SK-N-SH (cell line): Measurements from ENCODE around the gene CPA3. TPM values are rescaled to one million over a fixed set of nuclear protein-coding genes. Genes with fewer than 3 reads are reported as not detected.

Experiments
- CTCF ChIA-PET: fragments of 300-600, 350-600 bp; formaldehyde crosslinking; extraction: SDS; loops from one replicate; lab custom pipeline; 2021; lab: Yijun Ruan, JAX
- POLR2A ChIA-PET: fragments of 350-600 bp; sonication (Branson Sonifier 250); formaldehyde crosslinking; extraction: SDS; loops from one replicate; lab custom pipeline; 2020; ENCODE audit warnings: antibody characterized with exemption, inconsistent platforms; lab: Yijun Ruan, JAX
- DNase-seq: peaks from one replicate; pipeline ENCODE4 v3.0.0; 2012
- H2AFZ ChIP-seq: fragments of 200-600 bp; sonication (generic); 2 replicates; pipeline ENCODE4 v1.8.1; 2016; ENCODE audit warnings: antibody characterized with exemption, mild to moderate bottlenecking, low read depth
- H3F3A ChIP-seq: fragments of 200-600 bp; sonication (generic); replicated peaks from 2 replicates; pipeline ENCODE3; 2016; ENCODE audit warnings: antibody characterized with exemption, mild to moderate bottlenecking; ENCODE audit not compliant: insufficient read depth
- H3K27ac ChIP-seq, 2 experiments: fragments of 200-500 bp in 1 of 2; fragments of 200-600 bp in 1 of 2; sonication (Bioruptor generic) in 1 of 2; sonication (generic), shearing (Covaris generic) in 1 of 2; 2 replicates each; pipeline versions ENCODE4 v1.5.1 to v1.6.1; 2014 to 2016; ENCODE audit warnings: low read depth in 2 of 2, inconsistent platforms in 1 of 2, low read length in 1 of 2, mild to moderate bottlenecking in 1 of 2, mixed read lengths in 1 of 2
- H3K27me3 ChIP-seq: fragments of 200-600 bp; sonication (generic), shearing (Covaris generic); 2 replicates; pipeline ENCODE4 v1.6.1; 2016; ENCODE audit warnings: mixed run types; ENCODE audit not compliant: insufficient read depth
- H3K36me3 ChIP-seq, 2 experiments: fragments of 200-500 bp in 1 of 2; fragments of 200-600 bp in 1 of 2; sonication (Bioruptor generic) in 1 of 2; sonication (generic) in 1 of 2; replicated peaks in 1 of 2; 2 replicates each; pipeline versions ENCODE3 to v1.5.1; 2014 to 2016; ENCODE audit warnings: low read length in 1 of 2, mild to moderate bottlenecking in 1 of 2; ENCODE audit not compliant: insufficient read depth in 2 of 2, control insufficient read depth in 1 of 2
- H3K4me1 ChIP-seq, 2 experiments: fragments of 200-500 bp in 1 of 2; fragments of 200-600 bp in 1 of 2; sonication (Bioruptor generic) in 1 of 2; sonication (generic), shearing (Covaris generic) in 1 of 2; 2 replicates each; pipeline versions ENCODE4 v1.5.1 to v1.6.1; 2014 to 2016; ENCODE audit warnings: low read depth in 1 of 2, low read length in 1 of 2, mixed run types in 1 of 2; ENCODE audit not compliant: insufficient read depth in 2 of 2, control insufficient read depth in 1 of 2
- H3K4me2 ChIP-seq: fragments of 200-600 bp; sonication (generic), shearing (Covaris generic); 2 replicates; pipeline ENCODE4 v1.6.1; 2017; ENCODE audit warnings: mixed run types
- H3K4me3 ChIP-seq, 2 experiments: fragments of 200-500 bp in 1 of 2; fragments of 200-600 bp in 1 of 2; sonication (Bioruptor generic) in 1 of 2; sonication (generic), shearing (Covaris generic) in 1 of 2; 2 replicates each; pipeline versions ENCODE4 v1.5.1 to v1.8.1; 2014 to 2016; ENCODE audit warnings: low read depth in 2 of 2, inconsistent platforms in 1 of 2, low read length in 1 of 2, mild to moderate bottlenecking in 1 of 2, mixed read lengths in 1 of 2, moderate library complexity in 1 of 2
- H3K79me2 ChIP-seq: fragments of 200-600 bp; sonication (generic); 2 replicates; pipeline ENCODE4 v1.8.1; 2017; ENCODE audit warnings: mild to moderate bottlenecking; ENCODE audit not compliant: insufficient read depth
- H3K9ac ChIP-seq: fragments of 200-600 bp; sonication (generic); 2 replicates; pipeline ENCODE4 v1.6.1; 2017; ENCODE audit warnings: mixed run types
- H3K9me2 ChIP-seq: fragments of 200-600 bp; sonication (generic); 2 replicates; pipeline ENCODE4 v1.6.1; 2017; ENCODE audit warnings: mixed run types
- H3K9me3 ChIP-seq: fragments of 200-600 bp; sonication (generic); 2 replicates; pipeline ENCODE4 v1.6.1; 2017; ENCODE audit warnings: mixed run types, mild to moderate bottlenecking, moderate library complexity
- H4K20me1 ChIP-seq: fragments of 200-600 bp; sonication (generic); 2 replicates; pipeline ENCODE4 v1.6.1; 2017; ENCODE audit warnings: mild to moderate bottlenecking, mixed run types; ENCODE audit not compliant: insufficient read depth
- FOSL2 ChIP-seq: IDR thresholded peaks from 2 replicates; pipeline ENCODE4 v1.4.0; 2012; ENCODE audit warnings: low read depth, mild to moderate bottlenecking, moderate library complexity, borderline replicate concordance
- FOXM1 ChIP-seq: IDR thresholded peaks from 2 replicates; pipeline ENCODE4 v1.4.0; 2012; ENCODE audit warnings: low read depth, mild to moderate bottlenecking
- GABPA ChIP-seq: IDR thresholded peaks from 2 replicates; pipeline ENCODE4 v1.4.0; 2012; ENCODE audit warnings: low read depth, mild to moderate bottlenecking
- MEF2A ChIP-seq: IDR thresholded peaks from 2 replicates; pipeline ENCODE4 v1.4.0; 2012; ENCODE audit warnings: low read depth, borderline replicate concordance
- NFIC ChIP-seq: IDR thresholded peaks from 2 replicates; pipeline ENCODE4 v1.4.0; 2012; ENCODE audit warnings: borderline replicate concordance
- NRF1 ChIP-seq: IDR thresholded peaks from 2 replicates; pipeline ENCODE4 v1.6.1; 2012; ENCODE audit warnings: low read depth, mild to moderate bottlenecking, low read length
- RCOR1 ChIP-seq: fragments of 150-350 bp; IDR thresholded peaks from 2 replicates; pipeline ENCODE4 v1.6.1; 2017; ENCODE audit warnings: antibody characterized with exemption, low read length
- TCF12 ChIP-seq: IDR thresholded peaks from 2 replicates; pipeline ENCODE4 v1.4.0; 2012
- TEAD4 ChIP-seq: IDR thresholded peaks from 2 replicates; pipeline ENCODE4 v1.4.0; 2012; ENCODE audit warnings: mild to moderate bottlenecking, borderline replicate concordance; ENCODE audit not compliant: insufficient read depth
- polyA plus RNA-seq, 3 experiments: library from polyadenylated mRNA; depleted of rRNA; stranded (reverse); fragments of >200 nt; gene quantifications; 2 replicates each; pipeline ENCODE4 v1.2.3, GENCODE V29; 2012
- TF ChIP-seq, protein P1 (sequence below): fragments of 150-350 bp; IDR thresholded peaks from 2 replicates; pipeline ENCODE4 v1.6.1; 2016; ENCODE audit warnings: mild to moderate bottlenecking, low read depth, low read length
- TF ChIP-seq, protein P2 (sequence below): IDR thresholded peaks from 2 replicates; pipeline ENCODE4 v1.4.0; 2012; ENCODE audit warnings: low read depth, borderline replicate concordance
- TF ChIP-seq, protein P3 (sequence below): IDR thresholded peaks from 2 replicates; pipeline ENCODE4 v1.6.1; 2012; ENCODE audit warnings: mild to moderate bottlenecking, low read depth, low read length, moderate library complexity
- TF ChIP-seq, protein P4 (sequence below): IDR thresholded peaks from 2 replicates; pipeline ENCODE4 v1.4.0; 2012; ENCODE audit warnings: low read depth

The CPA3 gene
- polyA plus RNA-seq, 1 of the 3 experiments (the other 2 are of a cell fraction): not detected

DNA sequence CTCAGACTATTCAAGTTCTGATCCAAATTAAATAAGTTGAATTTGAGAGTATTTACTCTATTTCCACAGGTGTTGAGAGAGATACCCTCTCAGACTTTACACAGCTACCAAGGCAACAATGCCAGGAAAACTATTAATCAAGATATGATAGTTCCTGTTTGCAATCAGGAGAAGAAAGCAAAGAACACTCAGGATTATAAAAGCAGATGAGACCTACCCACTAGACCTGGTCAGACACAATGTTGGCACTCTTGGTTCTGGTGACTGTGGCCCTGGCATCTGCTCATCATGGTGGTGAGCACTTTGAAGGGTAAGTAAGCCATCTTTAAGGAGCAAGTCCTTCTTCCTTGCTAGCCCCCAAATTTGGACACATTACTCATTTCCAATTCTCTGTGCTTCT lies 37.5 kb upstream of the CPA3 start, which contains the start of gene CPB1:
Gene CPB1, plus strand, starts transcription at position 227 of the 400 bp plus-strand sequence. Its CDS starts 13 bp downstream, at position 240.
- Histone ChIP-seq H3K9ac (no peak within 1 kb of the TSS), H3K36me3 (no peaks in the 10 kb centered on the region), H3F3A (no peaks in the 10 kb centered on the region), H3K79me2 (no peaks in the 10 kb centered on the region), H3K9me3 (no peaks in the 10 kb centered on the region), H3K4me2 (no peak within 1 kb of the TSS), H3K4me1 (no peaks in the 10 kb centered on the region), H4K20me1 (no peaks in the 10 kb centered on the region), H3K27me3 (no peaks in the 10 kb centered on the region), H2AFZ (no peak within 1 kb of the TSS), H3K27ac (no peak within 1 kb of the TSS), H3K9me2 (no peaks in the 10 kb centered on the region), H3K4me3 (no peak within 1 kb of the TSS)
- DNase-seq: no peak
- TF ChIP-seq RCOR1 (no peak), MEF2A (no peak), NRF1 (no peak), TCF12 (no peak), FOXM1 (no peak), FOSL2 (no peak), TEAD4 (no peak), GABPA (no peak), NFIC (no peak)
- TF ChIP-seq, protein P1, sequence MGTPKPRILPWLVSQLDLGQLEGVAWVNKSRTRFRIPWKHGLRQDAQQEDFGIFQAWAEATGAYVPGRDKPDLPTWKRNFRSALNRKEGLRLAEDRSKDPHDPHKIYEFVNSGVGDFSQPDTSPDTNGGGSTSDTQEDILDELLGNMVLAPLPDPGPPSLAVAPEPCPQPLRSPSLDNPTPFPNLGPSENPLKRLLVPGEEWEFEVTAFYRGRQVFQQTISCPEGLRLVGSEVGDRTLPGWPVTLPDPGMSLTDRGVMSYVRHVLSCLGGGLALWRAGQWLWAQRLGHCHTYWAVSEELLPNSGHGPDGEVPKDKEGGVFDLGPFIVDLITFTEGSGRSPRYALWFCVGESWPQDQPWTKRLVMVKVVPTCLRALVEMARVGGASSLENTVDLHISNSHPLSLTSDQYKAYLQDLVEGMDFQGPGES: no peak
- TF ChIP-seq, protein P2, sequence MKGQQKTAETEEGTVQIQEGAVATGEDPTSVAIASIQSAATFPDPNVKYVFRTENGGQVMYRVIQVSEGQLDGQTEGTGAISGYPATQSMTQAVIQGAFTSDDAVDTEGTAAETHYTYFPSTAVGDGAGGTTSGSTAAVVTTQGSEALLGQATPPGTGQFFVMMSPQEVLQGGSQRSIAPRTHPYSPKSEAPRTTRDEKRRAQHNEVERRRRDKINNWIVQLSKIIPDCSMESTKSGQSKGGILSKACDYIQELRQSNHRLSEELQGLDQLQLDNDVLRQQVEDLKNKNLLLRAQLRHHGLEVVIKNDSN: no peak
- TF ChIP-seq, protein P3, sequence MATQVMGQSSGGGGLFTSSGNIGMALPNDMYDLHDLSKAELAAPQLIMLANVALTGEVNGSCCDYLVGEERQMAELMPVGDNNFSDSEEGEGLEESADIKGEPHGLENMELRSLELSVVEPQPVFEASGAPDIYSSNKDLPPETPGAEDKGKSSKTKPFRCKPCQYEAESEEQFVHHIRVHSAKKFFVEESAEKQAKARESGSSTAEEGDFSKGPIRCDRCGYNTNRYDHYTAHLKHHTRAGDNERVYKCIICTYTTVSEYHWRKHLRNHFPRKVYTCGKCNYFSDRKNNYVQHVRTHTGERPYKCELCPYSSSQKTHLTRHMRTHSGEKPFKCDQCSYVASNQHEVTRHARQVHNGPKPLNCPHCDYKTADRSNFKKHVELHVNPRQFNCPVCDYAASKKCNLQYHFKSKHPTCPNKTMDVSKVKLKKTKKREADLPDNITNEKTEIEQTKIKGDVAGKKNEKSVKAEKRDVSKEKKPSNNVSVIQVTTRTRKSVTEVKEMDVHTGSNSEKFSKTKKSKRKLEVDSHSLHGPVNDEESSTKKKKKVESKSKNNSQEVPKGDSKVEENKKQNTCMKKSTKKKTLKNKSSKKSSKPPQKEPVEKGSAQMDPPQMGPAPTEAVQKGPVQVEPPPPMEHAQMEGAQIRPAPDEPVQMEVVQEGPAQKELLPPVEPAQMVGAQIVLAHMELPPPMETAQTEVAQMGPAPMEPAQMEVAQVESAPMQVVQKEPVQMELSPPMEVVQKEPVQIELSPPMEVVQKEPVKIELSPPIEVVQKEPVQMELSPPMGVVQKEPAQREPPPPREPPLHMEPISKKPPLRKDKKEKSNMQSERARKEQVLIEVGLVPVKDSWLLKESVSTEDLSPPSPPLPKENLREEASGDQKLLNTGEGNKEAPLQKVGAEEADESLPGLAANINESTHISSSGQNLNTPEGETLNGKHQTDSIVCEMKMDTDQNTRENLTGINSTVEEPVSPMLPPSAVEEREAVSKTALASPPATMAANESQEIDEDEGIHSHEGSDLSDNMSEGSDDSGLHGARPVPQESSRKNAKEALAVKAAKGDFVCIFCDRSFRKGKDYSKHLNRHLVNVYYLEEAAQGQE: no peak
- TF ChIP-seq, protein P4, sequence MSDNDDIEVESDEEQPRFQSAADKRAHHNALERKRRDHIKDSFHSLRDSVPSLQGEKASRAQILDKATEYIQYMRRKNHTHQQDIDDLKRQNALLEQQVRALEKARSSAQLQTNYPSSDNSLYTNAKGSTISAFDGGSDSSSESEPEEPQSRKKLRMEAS: no peak
- ChIA-PET CTCF (no interaction called here), POLR2A (no interaction called here)
